ENCODE results near the gene PEX16. TPM values are rescaled to one million over a fixed set of nuclear protein-coding genes. Genes with fewer than 3 reads are reported as not detected.
A peak's percentile ranks its signal among the peaks of the same experiment; 100 is the strongest.
"Not testable (repeated sequence)": the region's sequence is repeated elsewhere in the genome, so short reads cannot be mapped to it uniquely, and the experiment has no call there.

Gene PEX16
- total RNA-seq, 1 experiment from 2014 or later: 31.4 TPM

DNA sequence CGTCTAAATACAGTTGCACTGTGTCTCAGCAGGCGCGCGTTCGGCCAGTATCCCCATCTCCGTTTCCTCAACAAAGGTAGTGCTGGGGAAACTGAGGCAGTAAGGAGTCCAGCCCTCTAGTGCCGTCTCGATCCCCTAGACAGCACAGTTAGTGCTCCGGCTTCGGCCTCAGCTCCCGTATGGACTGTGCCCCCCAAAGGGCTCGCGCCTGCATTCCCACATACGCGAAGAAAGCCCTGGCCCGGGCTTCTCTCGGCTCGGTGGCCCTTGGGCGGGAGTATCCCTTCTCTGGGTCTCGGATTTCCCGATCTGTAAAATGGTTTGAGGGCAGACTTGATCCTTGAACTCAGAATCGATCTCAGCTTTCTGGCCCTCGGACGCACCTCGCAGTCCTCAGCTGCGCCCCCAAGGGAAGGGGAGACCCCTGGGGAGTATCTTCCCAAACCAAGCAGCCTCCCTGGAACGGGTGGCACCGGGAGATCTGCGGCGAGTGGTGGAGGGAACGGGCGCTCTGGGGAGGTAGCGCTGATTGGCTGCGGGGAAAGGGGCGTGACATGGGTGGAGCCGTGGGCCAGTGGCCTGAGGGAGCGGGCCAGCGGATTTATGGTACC, 759 bp upstream of the PEX16 start:
- peak; percentile 79 for DNase-seq (ENCODE audit: low spot score)

GRCh38 chr11:45917286-45917622, 423 bp downstream of the PEX16 start:
- no peak for DNase-seq (ENCODE audit: low spot score)

GRCh38 chr11:45915446-45915845, 2.2 kb downstream of the PEX16 start:
- DNase-seq (ENCODE audit: low spot score): no peak

GRCh38 chr11:45913942-45914635, 3.6 kb downstream of the PEX16 start:
- DNase-seq (ENCODE audit: low spot score): no peak

GRCh38 chr11:45913514-45913913, 4.2 kb downstream of the PEX16 start:
- no peak for DNase-seq (ENCODE audit: low spot score)

- no peak for DNase-seq (ENCODE audit: low spot score)
These were observed 7.1 kb downstream of the PEX16 start for GRCh38 chr11:45910623-45911022.

DNA sequence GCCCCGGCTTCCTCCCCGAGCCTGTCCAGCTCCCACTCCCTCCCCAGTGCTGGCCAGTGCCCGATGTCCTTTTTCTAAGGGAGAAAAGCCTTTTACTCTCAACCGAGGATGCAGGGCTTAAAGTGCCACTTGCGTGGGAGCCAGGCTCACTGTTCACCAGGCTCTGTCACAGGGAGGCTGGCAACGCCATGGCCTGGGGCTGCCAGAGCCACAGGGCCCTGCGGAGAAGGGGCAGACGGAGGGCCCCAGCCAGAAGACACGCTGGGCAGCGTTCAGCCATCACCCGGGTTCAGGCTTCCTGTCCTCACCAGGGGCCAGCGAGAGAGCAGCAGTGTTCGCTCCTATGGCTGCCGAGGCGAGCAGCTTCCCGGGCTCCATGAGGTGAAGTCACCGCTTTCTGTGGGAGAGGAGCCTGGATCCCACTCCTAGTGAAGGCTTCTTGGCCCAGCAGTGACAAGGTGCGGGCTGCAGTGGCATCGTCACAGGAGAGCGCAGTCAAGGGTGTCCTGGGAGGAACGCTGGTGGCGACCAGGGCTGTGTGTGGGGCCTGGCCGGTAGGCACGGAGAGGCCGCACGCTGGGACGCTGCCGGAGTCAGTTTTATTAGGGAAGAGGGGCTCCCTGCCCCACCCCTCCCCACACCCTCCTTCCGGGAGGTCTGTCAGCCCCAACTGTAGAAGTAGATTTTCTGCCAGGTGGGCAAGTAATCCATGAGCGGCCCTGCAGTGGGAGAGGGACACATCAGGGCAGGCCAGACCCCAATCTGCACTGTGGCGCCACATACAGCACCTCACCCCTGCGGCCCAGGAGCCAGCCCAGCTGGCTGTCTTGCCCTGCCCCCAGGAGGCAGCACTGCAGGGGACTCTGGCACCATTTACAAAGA, 7.8 kb downstream of the PEX16 start:
- no peak for DNase-seq (ENCODE audit: low spot score)

GRCh38 chr11:45907911-45908370, 9.7 kb downstream of the PEX16 start:
- DNase-seq (ENCODE audit: low spot score): no peak

DNA sequence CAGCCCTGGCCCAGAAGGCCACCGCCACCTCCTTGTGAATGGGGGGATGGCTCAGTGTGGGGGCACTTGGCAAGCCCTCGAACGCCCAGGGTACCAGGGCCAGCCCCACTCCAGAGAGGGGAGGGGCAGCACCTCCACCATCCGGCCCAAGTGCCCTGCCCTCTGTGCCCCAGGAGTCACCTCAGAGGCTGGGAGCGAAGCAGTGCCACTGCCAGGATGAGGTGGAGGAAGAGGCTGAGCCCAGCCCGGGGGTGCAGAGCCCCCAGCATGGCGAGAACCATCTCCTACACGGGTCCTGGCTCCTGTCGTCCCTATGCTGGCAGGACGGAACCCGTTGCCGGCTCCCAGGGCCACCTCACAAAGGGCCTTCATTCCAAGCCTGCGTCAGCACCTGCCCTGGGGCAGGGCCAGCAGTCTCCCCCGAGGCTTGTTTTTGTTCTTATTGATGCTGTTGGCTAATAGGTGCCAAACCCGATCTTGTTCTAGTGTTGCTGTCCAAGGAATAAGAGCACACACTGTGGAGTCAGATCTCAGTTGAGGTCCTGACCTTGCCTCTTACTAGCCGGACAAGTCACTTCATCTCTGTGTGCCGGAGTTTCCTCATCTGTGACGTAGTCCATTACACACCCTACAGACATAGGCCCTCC, 10.6 kb downstream of the PEX16 start, which contains the start of gene FREY1:
Gene FREY1 (minus strand): TSS at position 307 of the 647 bp plus-strand sequence. CDS start 26 bp downstream, at position 281.
- no peak for DNase-seq (ENCODE audit: low spot score)

GRCh38 chr11:45906096-45906682, 11.5 kb downstream of the PEX16 start:
- no peak for DNase-seq (ENCODE audit: low spot score)

DNA sequence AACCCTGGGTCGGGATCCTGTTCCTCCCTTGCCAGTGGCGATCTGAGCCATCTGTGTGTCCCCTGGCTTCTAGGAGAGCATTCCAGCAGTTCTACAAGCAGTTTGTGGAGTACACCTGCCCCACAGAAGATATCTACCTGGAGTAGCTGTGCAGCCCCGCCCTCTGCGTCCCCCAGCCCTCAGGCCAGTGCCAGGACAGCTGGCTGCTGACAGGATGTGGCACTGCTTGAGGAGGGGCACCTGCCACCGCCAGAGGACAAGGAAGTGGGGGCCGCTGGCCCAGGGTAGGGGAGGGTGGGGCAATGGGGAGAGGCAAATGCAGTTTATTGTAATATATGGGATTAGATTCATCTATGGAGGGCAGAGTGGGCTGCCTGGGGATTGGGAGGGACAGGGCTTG, 12.1 kb downstream of the PEX16 start:
- not testable (repeated sequence) for DNase-seq (ENCODE audit: low spot score)

GRCh38 chr11:45905095-45905494, 12.6 kb downstream of the PEX16 start:
- DNase-seq (ENCODE audit: low spot score): no peak

- DNase-seq (ENCODE audit: low spot score): no peak
These were observed 13.3 kb downstream of the PEX16 start for GRCh38 chr11:45904309-45904915.

- DNase-seq (ENCODE audit: low spot score): no peak
These were observed 15.0 kb downstream of the PEX16 start for GRCh38 chr11:45902452-45903380.

DNA sequence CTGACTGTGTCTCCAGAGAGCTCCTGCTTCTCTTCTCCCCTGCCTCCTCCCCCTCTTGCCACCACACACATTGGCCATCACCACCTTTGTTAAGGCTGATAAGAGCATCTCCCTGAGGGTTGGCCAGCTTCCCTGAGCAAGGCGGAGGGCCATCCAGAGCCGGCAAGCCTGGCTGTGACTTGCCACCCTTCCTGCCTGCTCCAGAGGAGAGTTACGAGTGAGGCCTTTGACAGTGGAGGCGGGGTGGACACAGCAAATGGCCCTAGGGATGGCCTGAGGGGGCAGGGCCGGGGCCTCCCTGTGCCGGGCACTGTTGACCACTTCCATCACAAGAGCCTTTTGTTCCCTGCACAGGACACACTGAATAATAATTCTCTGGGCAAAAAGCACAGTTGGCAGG, 16.1 kb downstream of the PEX16 start:
- no peak for DNase-seq (ENCODE audit: low spot score)

DNA sequence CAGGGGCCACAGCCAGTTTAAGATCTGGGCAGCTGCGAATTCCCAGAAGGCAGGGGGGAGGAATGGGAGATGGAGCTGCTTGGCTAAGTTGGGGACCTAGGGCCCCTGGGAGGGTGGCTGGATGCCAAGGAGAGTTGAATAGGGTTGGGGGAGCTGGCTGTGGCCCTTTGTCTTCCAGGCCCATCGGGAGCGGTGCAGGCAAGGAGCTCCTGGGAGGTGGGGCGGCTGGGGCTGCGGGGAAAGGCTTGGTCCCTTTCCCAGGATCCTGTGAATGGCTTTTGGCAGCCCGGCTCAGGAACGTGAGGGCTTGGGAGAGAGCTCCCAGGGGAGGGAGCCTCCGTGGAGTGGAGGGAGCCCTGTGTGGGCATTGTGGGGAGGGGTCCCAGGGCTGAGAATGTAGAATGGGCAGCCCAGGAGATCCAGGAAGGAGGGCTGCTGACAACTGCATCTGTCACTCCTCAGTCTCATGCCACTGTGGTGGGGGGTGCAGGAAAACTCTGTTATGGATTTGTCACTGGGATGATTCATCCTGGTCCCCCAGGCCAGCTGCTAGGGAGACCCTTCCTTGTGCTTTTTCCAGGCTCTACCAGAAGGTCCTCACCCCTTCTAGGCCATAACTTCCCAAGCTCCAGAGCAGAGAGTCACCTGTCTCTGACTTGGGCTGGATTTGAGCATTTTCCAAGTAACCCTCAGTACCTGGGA, 16.6 kb downstream of the PEX16 start:
- DNase-seq (ENCODE audit: low spot score): no peak

DNA sequence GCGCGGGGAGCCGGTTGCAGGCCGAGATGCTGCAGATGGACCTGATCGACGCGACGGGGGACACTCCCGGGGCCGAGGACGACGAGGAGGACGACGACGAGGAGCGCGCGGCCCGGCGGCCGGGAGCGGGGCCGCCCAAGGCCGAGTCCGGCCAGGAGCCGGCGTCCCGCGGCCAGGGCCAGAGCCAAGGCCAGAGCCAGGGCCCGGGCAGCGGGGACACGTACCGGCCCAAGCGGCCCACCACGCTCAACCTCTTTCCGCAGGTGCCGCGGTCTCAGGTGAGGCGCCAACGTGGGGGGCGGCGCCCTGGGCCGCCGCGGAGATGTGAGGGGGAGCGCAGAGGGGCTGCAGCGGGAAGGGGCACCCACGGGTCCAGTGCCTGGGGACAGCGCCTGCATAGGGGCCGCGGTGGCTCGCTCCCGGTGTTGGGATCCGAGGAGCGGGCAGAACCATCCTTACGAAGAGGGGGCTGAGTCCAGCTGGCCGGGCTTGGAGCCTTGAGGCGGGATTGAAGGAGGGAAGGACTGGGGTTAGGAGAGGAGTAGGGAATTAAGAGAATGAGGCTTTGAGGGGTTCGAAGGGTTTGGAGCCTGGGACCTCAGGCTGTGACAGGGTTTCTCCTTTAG, 17.4 kb downstream of the PEX16 start:
- DNase-seq (ENCODE audit: low spot score): not testable (repeated sequence)

GRCh38 chr11:45899448-45900174, 18.1 kb downstream of the PEX16 start:
- peak; percentile 92 for DNase-seq (ENCODE audit: low spot score)

All from H4 (cell line).